HL-60 (cell line): ENCODE measurements around the gene ATG101.

Experiments used
- DNase-seq, 2 experiments: peaks; one replicate each; pipeline ENCODE4 v3.0.0-alpha.2; 2010 to 2020; ENCODE audit warnings: low read depth in 1 of 2, low spot score in 1 of 2
- H3K27ac ChIP-seq: fragments of 250-450 bp; sonication (Bioruptor Pico); replicated peaks from 2 replicates; pipeline ENCODE4 v1.5.1; 2020; ENCODE audit warnings: mild to moderate bottlenecking, moderate library complexity
- H3K27me3 ChIP-seq: fragments of 250-450 bp; sonication (Bioruptor Pico); 2 replicates; pipeline ENCODE4 v1.5.1; 2021; ENCODE audit warnings: mild to moderate bottlenecking, moderate library complexity; ENCODE audit not compliant: insufficient read depth, poor library complexity, severe bottlenecking
- H3K4me3 ChIP-seq: replicated peaks from 2 replicates; pipeline ENCODE4 v1.5.1; 2011; ENCODE audit warnings: mild to moderate bottlenecking, control low read depth, low read length; ENCODE audit not compliant: insufficient read depth
- CTCF ChIP-seq: IDR thresholded peaks from one replicate; pipeline ENCODE4 v1.5.1; 2011; ENCODE audit warnings: low read length, control low read depth, inconsistent platforms; ENCODE audit not compliant: insufficient read depth
- GABPA ChIP-seq: IDR thresholded peaks from 2 replicates; pipeline ENCODE4 v1.6.1; 2012; ENCODE audit warnings: low read depth
- POLR2AphosphoS5 ChIP-seq: IDR thresholded peaks from 2 replicates; pipeline ENCODE4 v1.6.1; 2012; ENCODE audit warnings: low read depth
- REST ChIP-seq: IDR thresholded peaks from 2 replicates; pipeline ENCODE4 v1.6.1; 2012; ENCODE audit warnings: low read depth; ENCODE audit not compliant: insufficient replicate concordance
- SPI1 ChIP-seq: IDR thresholded peaks from 2 replicates; pipeline ENCODE4 v1.6.1; 2012; ENCODE audit warnings: low read depth, mild to moderate bottlenecking, borderline replicate concordance

Gene ATG101

DNA sequence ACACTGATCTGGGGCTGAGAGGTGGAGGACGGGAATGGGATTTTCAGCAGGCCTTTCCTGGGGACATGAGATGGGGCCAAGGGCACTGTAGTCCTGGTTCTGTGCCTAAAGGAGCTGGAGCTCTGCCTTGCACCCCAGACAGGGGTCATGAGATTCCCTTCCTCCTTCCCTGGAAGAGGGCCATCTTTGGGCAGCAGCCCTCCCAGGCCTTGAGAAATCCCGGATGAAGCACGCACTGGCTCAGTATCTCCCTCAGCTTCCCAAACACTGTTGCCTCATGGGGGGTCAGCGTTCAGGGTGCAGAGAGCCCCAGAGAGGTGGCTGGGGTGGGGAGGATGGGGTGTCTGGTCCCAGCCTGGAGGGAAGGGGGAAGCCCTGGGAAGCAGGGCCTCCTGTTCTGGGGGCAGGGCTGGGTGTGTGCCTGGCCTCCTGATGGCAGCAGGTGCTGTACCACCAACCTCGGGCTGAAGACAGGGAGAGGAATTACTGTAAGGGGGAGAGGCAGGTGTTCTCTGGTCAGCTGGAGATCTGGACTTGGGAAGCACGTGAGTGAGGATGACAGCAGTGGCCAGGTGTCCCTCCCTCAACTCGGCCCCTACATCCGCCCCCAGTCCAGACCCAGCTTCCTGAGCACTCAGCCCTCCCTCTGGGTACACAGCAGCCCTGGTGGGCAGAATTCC lies 26.9 kb upstream of the ATG101 start:
- no peak overlapping the region for H3K4me3 ChIP-seq
- no peak for DNase-seq

GRCh38 chr12:52043386-52044212 lies 26.2 kb upstream of the ATG101 start:
- DNase-seq: no peak
- Histone ChIP-seq H3K27me3 (no peaks in the 10 kb centered on the region), H3K27ac (no peak overlapping the region), H3K4me3 (no peak overlapping the region)
- TF ChIP-seq SPI1: no peak
- TF ChIP-seq POLR2AphosphoS5: no peak
- no peak for TF ChIP-seq CTCF
- TF ChIP-seq GABPA: no peak
- TF ChIP-seq REST: no peak

More for the DNA sequence above, 26.9 kb upstream of the ATG101 start:
- TF ChIP-seq POLR2AphosphoS5: no peak
- no peak for TF ChIP-seq SPI1
- no peak for TF ChIP-seq GABPA
- TF ChIP-seq CTCF: no peak
- TF ChIP-seq REST: no peak
- Histone ChIP-seq H3K27ac (no peak overlapping the region), H3K27me3 (no peaks in the 10 kb centered on the region)

GRCh38 chr12:52044292-52044983 lies 25.3 kb upstream of the ATG101 start:
- DNase-seq: no peak
- Histone ChIP-seq H3K4me3 (no peak overlapping the region), H3K27ac (no peak overlapping the region), H3K27me3 (no peaks in the 10 kb centered on the region)
- TF ChIP-seq REST: no peak
- TF ChIP-seq GABPA: no peak
- TF ChIP-seq CTCF: no peak
- TF ChIP-seq POLR2AphosphoS5: no peak
- TF ChIP-seq SPI1: no peak
